HEK293 (cell line): ENCODE results near the gene FGFBP3.

Experiments
- BCL11A ChIP-seq: fragments of 450-650 bp; formaldehyde crosslinking; IDR thresholded peaks from 2 replicates; pipeline ENCODE4 v1.5.1; 2016; ENCODE audit warnings: low read depth, missing biosample characterization, missing genetic modification characterization
- ZBTB7A ChIP-seq: fragments of 450-650 bp; formaldehyde crosslinking; IDR thresholded peaks from 2 replicates; pipeline ENCODE4 v1.5.1; 2016; ENCODE audit warnings: low read depth, missing biosample characterization, missing genetic modification characterization
- ZNF274 ChIP-seq, 2 experiments: fragments of 200-500 bp in 1 of 2; fragments of 450-650 bp in 1 of 2; sonication (Bioruptor generic) in 1 of 2; formaldehyde crosslinking in 1 of 2; IDR thresholded peaks; 2 replicates each; pipeline versions ENCODE4 v1.5.1 to v1.6.1; 2014 to 2016; ENCODE audit warnings: borderline replicate concordance in 1 of 2, inconsistent platforms in 1 of 2, low read length in 1 of 2, missing biosample characterization in 1 of 2, missing genetic modification characterization in 1 of 2
- ZNF768 ChIP-seq: fragments of 450-650 bp; formaldehyde crosslinking; IDR thresholded peaks from 2 replicates; pipeline ENCODE4 v1.5.1; 2018; ENCODE audit warnings: missing biosample characterization, mild to moderate bottlenecking, missing genetic modification characterization
- TF ChIP-seq, protein P1 (sequence below): sonication (generic); formaldehyde crosslinking; IDR thresholded peaks from 2 replicates; pipeline ENCODE4 v1.8.1; 2022; ENCODE audit warnings: mild to moderate bottlenecking, moderate library complexity, missing genetic modification reagents
- TF ChIP-seq, protein P2 (sequence below): fragments of 450-650 bp; formaldehyde crosslinking; IDR thresholded peaks from 2 replicates; pipeline ENCODE4 v1.5.1; 2016; ENCODE audit warnings: missing biosample characterization, missing genetic modification characterization
- TF ChIP-seq, protein P3 (sequence below): fragments of 450-650 bp; formaldehyde crosslinking; IDR thresholded peaks from 2 replicates; pipeline ENCODE4 v1.5.1; 2016; ENCODE audit warnings: missing biosample characterization, missing genetic modification characterization

DNA sequence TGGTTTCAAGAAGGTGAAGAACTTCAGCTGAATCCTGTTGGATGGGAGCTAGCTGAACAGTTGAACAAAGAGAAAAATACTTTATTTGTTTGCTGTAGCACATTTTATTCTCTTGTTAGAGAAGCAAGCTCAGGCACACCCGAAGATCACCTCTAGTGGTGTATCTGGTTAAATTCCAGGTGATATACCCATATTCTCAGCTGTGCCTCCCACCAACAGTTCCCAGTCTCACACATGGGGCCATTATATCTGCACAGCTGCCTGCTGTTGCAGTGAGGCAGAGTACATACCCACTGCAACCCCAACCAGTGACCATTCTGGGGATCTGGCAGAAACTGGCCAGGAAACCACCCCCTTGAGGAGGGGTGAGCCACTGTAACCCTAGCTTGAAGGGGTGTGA is 23.5 kb upstream of the FGFBP3 start:
- TF ChIP-seq, protein P1, sequence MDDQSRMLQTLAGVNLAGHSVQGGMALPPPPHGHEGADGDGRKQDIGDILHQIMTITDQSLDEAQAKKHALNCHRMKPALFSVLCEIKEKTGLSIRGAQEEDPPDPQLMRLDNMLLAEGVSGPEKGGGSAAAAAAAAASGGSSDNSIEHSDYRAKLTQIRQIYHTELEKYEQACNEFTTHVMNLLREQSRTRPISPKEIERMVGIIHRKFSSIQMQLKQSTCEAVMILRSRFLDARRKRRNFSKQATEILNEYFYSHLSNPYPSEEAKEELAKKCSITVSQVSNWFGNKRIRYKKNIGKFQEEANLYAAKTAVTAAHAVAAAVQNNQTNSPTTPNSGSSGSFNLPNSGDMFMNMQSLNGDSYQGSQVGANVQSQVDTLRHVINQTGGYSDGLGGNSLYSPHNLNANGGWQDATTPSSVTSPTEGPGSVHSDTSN (CRISPR knock-in tag) = no peak
- TF ChIP-seq, protein P2, sequence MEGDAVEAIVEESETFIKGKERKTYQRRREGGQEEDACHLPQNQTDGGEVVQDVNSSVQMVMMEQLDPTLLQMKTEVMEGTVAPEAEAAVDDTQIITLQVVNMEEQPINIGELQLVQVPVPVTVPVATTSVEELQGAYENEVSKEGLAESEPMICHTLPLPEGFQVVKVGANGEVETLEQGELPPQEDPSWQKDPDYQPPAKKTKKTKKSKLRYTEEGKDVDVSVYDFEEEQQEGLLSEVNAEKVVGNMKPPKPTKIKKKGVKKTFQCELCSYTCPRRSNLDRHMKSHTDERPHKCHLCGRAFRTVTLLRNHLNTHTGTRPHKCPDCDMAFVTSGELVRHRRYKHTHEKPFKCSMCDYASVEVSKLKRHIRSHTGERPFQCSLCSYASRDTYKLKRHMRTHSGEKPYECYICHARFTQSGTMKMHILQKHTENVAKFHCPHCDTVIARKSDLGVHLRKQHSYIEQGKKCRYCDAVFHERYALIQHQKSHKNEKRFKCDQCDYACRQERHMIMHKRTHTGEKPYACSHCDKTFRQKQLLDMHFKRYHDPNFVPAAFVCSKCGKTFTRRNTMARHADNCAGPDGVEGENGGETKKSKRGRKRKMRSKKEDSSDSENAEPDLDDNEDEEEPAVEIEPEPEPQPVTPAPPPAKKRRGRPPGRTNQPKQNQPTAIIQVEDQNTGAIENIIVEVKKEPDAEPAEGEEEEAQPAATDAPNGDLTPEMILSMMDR (tag by site-specific recombination) = no peak
- TF ChIP-seq, protein P3, sequence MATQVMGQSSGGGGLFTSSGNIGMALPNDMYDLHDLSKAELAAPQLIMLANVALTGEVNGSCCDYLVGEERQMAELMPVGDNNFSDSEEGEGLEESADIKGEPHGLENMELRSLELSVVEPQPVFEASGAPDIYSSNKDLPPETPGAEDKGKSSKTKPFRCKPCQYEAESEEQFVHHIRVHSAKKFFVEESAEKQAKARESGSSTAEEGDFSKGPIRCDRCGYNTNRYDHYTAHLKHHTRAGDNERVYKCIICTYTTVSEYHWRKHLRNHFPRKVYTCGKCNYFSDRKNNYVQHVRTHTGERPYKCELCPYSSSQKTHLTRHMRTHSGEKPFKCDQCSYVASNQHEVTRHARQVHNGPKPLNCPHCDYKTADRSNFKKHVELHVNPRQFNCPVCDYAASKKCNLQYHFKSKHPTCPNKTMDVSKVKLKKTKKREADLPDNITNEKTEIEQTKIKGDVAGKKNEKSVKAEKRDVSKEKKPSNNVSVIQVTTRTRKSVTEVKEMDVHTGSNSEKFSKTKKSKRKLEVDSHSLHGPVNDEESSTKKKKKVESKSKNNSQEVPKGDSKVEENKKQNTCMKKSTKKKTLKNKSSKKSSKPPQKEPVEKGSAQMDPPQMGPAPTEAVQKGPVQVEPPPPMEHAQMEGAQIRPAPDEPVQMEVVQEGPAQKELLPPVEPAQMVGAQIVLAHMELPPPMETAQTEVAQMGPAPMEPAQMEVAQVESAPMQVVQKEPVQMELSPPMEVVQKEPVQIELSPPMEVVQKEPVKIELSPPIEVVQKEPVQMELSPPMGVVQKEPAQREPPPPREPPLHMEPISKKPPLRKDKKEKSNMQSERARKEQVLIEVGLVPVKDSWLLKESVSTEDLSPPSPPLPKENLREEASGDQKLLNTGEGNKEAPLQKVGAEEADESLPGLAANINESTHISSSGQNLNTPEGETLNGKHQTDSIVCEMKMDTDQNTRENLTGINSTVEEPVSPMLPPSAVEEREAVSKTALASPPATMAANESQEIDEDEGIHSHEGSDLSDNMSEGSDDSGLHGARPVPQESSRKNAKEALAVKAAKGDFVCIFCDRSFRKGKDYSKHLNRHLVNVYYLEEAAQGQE (tag by site-specific recombination) = no peak
- no peak for TF ChIP-seq ZBTB7A (tag by site-specific recombination)
- no peak for TF ChIP-seq BCL11A (tag by site-specific recombination)
- TF ChIP-seq ZNF274 (IDR thresholded peaks at IDR 0.05; ENCODE audit: low read length) = no peak
- TF ChIP-seq ZNF274 (tag by site-specific recombination; IDR thresholded peaks at IDR 0.05; ENCODE audit: borderline replicate concordance) = no peak
- TF ChIP-seq ZNF768 (tag by site-specific recombination) = no peak
